ENCODE results near the gene TRMT6. TPM values are rescaled to one million over a fixed set of nuclear protein-coding genes. Genes with fewer than 3 reads are reported as not detected.

Gene TRMT6
- total and polyA plus RNA-seq, 8 donors, result 7.3 to 14.5 (median 12.3) TPM

DNA sequence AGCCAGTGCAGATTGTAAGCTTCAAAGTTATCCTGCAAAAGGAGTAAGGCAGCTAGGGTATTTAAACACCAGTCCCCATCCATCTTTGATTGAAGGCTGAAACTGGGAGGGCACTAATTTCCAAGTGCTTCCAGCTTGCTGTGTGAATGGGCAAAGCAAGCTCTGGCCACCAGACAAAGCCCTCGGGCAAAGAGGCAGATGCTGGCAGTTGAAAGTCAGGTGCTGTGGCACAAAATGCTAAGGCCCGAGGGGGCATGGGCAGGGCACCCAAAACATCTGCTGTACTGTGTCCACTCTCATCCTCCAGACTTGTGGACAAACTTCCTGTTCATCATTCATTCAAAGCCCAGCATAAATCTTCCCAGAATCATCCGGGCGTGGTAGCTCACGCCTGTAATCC lies 62.9 kb downstream of the TRMT6 start:
- Histone ChIP-seq H3K4me1 (no peaks in the 10 kb centered on the region), H3K4me3 (no peak overlapping the region), H3K36me3 (no peaks in the 10 kb centered on the region), H3K27ac (no peak overlapping the region), H3K9me3 (no peaks in the 10 kb centered on the region), H3K27me3 (no peaks in the 10 kb centered on the region)
- DNase-seq (no peak), ATAC-seq (no peak)
- no peak for TF ChIP-seq CTCF (IDR thresholded peaks at IDR 0.05)
- intact Hi-C loops (cut with DNase I), result no loop called here

Other genes with a start within 250 kb of the TRMT6 start
- 1 to 10 TPM; 5.4 to 6.8 TPM for gene SHLD1, start 200.1 kb downstream of the TRMT6 start, total RNA-seq
- 1 to 10 TPM; 6.3 to 8.9 (median 8.3) TPM for gene SHLD1, start 200.1 kb downstream of the TRMT6 start, polyA plus RNA-seq (ENCODE audit: insufficient read length in 6 of 6)
- not detected for gene CHGB, start 39.0 kb downstream of the TRMT6 start, total RNA-seq
- gene CHGB, start 39.0 kb downstream of the TRMT6 start, polyA plus RNA-seq (ENCODE audit: insufficient read length in 6 of 6), result 1 to 10 TPM; 1.6 to 2.9 (median 1.8) TPM
- 1 to 10 TPM; 6.4 to 8.6 TPM for gene MCM8, start 119 bp upstream of the TRMT6 start, total RNA-seq
- gene MCM8, start 119 bp upstream of the TRMT6 start, polyA plus RNA-seq (ENCODE audit: insufficient read length in 6 of 6), result 10 to 100 TPM; 11.5 to 20.2 (median 16.3) TPM
- gene CRLS1, start 55.6 kb upstream of the TRMT6 start, total RNA-seq, result 10 to 100 TPM; 45.1 to 51.7 TPM
- 10 to 100 TPM; 63.9 to 76.7 (median 70.2) TPM for gene CRLS1, start 55.6 kb upstream of the TRMT6 start, polyA plus RNA-seq (ENCODE audit: insufficient read length in 6 of 6)
- gene LRRN4, start 103.5 kb upstream of the TRMT6 start, total RNA-seq, result 10 to 100 TPM; 26.0 to 44.3 TPM
- gene LRRN4, start 103.5 kb upstream of the TRMT6 start, polyA plus RNA-seq (ENCODE audit: insufficient read length in 6 of 6), result 1 to 10 TPM in 2 of 6 donors, under 1 TPM in 4; 0.31 to 1.6 (median 0.79) TPM
- 1 to 10 TPM; 5.3 to 7.2 TPM for gene FERMT1, start 172.5 kb upstream of the TRMT6 start, total RNA-seq
- 1 to 10 TPM; 3.1 to 5.6 (median 4.4) TPM for gene FERMT1, start 172.5 kb upstream of the TRMT6 start, polyA plus RNA-seq (ENCODE audit: insufficient read length in 6 of 6)

All from left lung (tissue), 10 donors.